ENCODE data around the gene TTC27. TPM values are rescaled to one million over a fixed set of nuclear protein-coding genes. Genes with fewer than 3 reads are reported as not detected.

TTC27 gene
- polyA plus RNA-seq, 3 donors: 4.0 to 4.8 (median 4.4) TPM

- H3K4me3 ChIP-seq (replicated peaks in 1 of 3; ENCODE audit: low read depth in 2 of 3, low read length in 3 of 3): no peak overlapping the region
- Mint-ChIP-seq H3K27me3 (ENCODE audit: low read depth in 3 of 3) (no peaks in the 10 kb centered on the region), H3K27ac (no peak overlapping the region), H3K4me1 (peaks cover 2% of the 10 kb centered on the region), H3K4me3 (no peak overlapping the region), H3K36me3 (peaks cover 25 to 43% of the 10 kb centered on the region in 2 donors), H3K9me3 (peaks cover 2 to 12% (median 10%) of the 10 kb centered on the region in 7 donors)
- peaks cover 4 to 14% of the 10 kb centered on the region in 2 donors for H3K36me3 ChIP-seq (replicated peaks in 1 of 2; ENCODE audit: control insufficient read depth in 1 of 2, insufficient read depth in 2 of 2, low read length in 2 of 2)
- H3K4me1 ChIP-seq (ENCODE audit: control insufficient read depth in 1 of 2, insufficient read depth in 2 of 2, low read length in 2 of 2): no peaks in the 10 kb centered on the region
- DNase-seq: no peak
- H3K9ac ChIP-seq (ENCODE audit: insufficient read depth, low read length, poor library complexity, severe bottlenecking): no peak overlapping the region
- TF ChIP-seq CTCF (IDR thresholded peaks at IDR 0.05): no peak
- no peaks in the 10 kb centered on the region for H3K9me3 ChIP-seq (replicated peaks in 1 of 2; ENCODE audit: control insufficient read depth in 1 of 2, insufficient read depth in 1 of 2, low read length in 2 of 2)
- no peak overlapping the region for H2AFZ ChIP-seq (ENCODE audit: insufficient read depth, low read depth, low read length, poor library complexity, severe bottlenecking)
- H3K4me2 ChIP-seq (replicated peaks; ENCODE audit: extremely low read depth, low read length, poor library complexity, severe bottlenecking): no peak overlapping the region
- H3K79me2 ChIP-seq (ENCODE audit: insufficient read depth, low read length): no peaks in the 10 kb centered on the region
- H4K20me1 ChIP-seq (ENCODE audit: insufficient read depth, low read length): no peaks in the 10 kb centered on the region
- intact Hi-C loops (cut with micrococcal nuclease): no loop called here
- no peaks in the 10 kb centered on the region for H3K27me3 ChIP-seq (ENCODE audit: control insufficient read depth in 2 of 2, insufficient read depth in 2 of 2, low read length in 2 of 2)
- H3K27ac ChIP-seq (ENCODE audit: low read depth in 1 of 2, low read length in 2 of 2): no peak overlapping the region
Measured at GRCh38 chr2:32750880-32751279, 123.0 kb downstream of the TTC27 start.

- Histone ChIP-seq H3K36me3 (replicated peaks in 1 of 2; ENCODE audit: control insufficient read depth in 1 of 2, insufficient read depth in 2 of 2, low read length in 2 of 2) (peaks cover 5 to 14% of the 10 kb centered on the region in 2 donors), H4K20me1 (ENCODE audit: insufficient read depth, low read length) (no peaks in the 10 kb centered on the region), H3K4me2 (replicated peaks; ENCODE audit: extremely low read depth, low read length, poor library complexity, severe bottlenecking) (no peak overlapping the region), H3K79me2 (ENCODE audit: insufficient read depth, low read length) (no peaks in the 10 kb centered on the region), H3K4me1 (ENCODE audit: control insufficient read depth in 1 of 2, insufficient read depth in 2 of 2, low read length in 2 of 2) (no peaks in the 10 kb centered on the region), H3K4me3 (replicated peaks in 1 of 3; ENCODE audit: low read depth in 2 of 3, low read length in 3 of 3) (no peak overlapping the region), H2AFZ (ENCODE audit: insufficient read depth, low read depth, low read length, poor library complexity, severe bottlenecking) (no peak overlapping the region), H3K27ac (ENCODE audit: low read depth in 1 of 2, low read length in 2 of 2) (no peak overlapping the region), H3K9ac (ENCODE audit: insufficient read depth, low read length, poor library complexity, severe bottlenecking) (no peak overlapping the region), H3K27me3 (ENCODE audit: control insufficient read depth in 2 of 2, insufficient read depth in 2 of 2, low read length in 2 of 2) (no peaks in the 10 kb centered on the region), H3K9me3 (replicated peaks in 1 of 2; ENCODE audit: control insufficient read depth in 1 of 2, insufficient read depth in 1 of 2, low read length in 2 of 2) (no peaks in the 10 kb centered on the region)
- TF ChIP-seq CTCF (IDR thresholded peaks at IDR 0.05): no peak
- Mint-ChIP-seq H3K9me3 (peaks cover 2 to 12% (median 7%) of the 10 kb centered on the region in 7 donors), H3K4me3 (no peak overlapping the region), H3K27me3 (ENCODE audit: low read depth in 3 of 3) (no peaks in the 10 kb centered on the region), H3K36me3 (peaks cover 20 to 37% of the 10 kb centered on the region in 2 donors), H3K27ac (no peak overlapping the region), H3K4me1 (peaks cover 9% of the 10 kb centered on the region)
- WGBS (ENCODE audit: insufficient coverage): 100% methylated on average over 1 of the region's 2 CpGs
- DNase-seq: no peak
- intact Hi-C loops (cut with micrococcal nuclease): no loop called here
Measured at GRCh38 chr2:32752205-32752604, 124.4 kb downstream of the TTC27 start.
